GM12878 (cell line): ENCODE results near the gene PLA2G2E. TPM values are rescaled to one million over a fixed set of nuclear protein-coding genes. Genes with fewer than 3 reads are reported as not detected.

Experiments used
- ATAC-seq: fragments of 200-7000 bp; cut with Tn5 transposase; 3 replicates; pipeline ENCODE4 v1.9.1; 2020; ENCODE audit warnings: mild to moderate bottlenecking, moderate library complexity
- BruUV-seq: library from RNA; stranded (reverse); fragments of 400-500 nt; replicated peaks from 2 replicates; lab custom pipeline; 2021; lab: Mats Ljungman, UMichigan
- CTCF ChIA-PET: fragments of 300-600 bp; sonication (Branson Sonifier 250); formaldehyde crosslinking; extraction: SDS; loops from one replicate; lab custom pipeline; 2021; ENCODE audit warnings: inconsistent platforms; lab: Yijun Ruan, JAX
- POLR2A ChIA-PET: fragments of 350-600 bp; formaldehyde crosslinking; extraction: SDS; loops from one replicate; lab custom pipeline; 2021; ENCODE audit warnings: inconsistent platforms; lab: Charles Lee
- RAD21 ChIA-PET: fragments of 300-600 bp; sonication (Branson Sonifier 250); formaldehyde crosslinking; loops from one replicate; lab custom pipeline; 2023; ENCODE audit warnings: antibody characterized with exemption; ENCODE audit not compliant: unreplicated experiment; lab: Charles Lee
- SMC1A ChIA-PET: fragments of 300-600 bp; sonication (Branson Sonifier 250); formaldehyde crosslinking; loops from one replicate; lab custom pipeline; 2023; ENCODE audit not compliant: unreplicated experiment, uncharacterized antibody; lab: Charles Lee
- DNase-seq: peaks from one replicate; pipeline ENCODE4 v3.0.0-alpha.2; 2011; ENCODE audit warnings: low read depth, low spot score
- FAIRE-seq: peaks from 3 replicates; lab custom pipeline; 2011; peaks lifted over from hg19 to GRCh38; lab: Jason Lieb, UNC
- H2AFZ ChIP-seq: 2 replicates; pipeline ENCODE4 v1.6.0; 2011; ENCODE audit warnings: low read depth, low read length, control low read depth; ENCODE audit not compliant: control insufficient read depth
- H3K27ac ChIP-seq: 2 replicates; pipeline ENCODE4 v1.5.1; 2011; ENCODE audit warnings: control low read depth; ENCODE audit not compliant: control insufficient read depth, insufficient read depth
- H3K27me3 ChIP-seq, 2 experiments: replicated peaks in 1 of 2; 2 replicates each; pipeline versions ENCODE4 v1.6.0 to v1.6.1; 2011; ENCODE audit warnings: low read length in 1 of 2; ENCODE audit not compliant: control insufficient read depth in 2 of 2, insufficient read depth in 2 of 2
- H3K36me3 ChIP-seq, 2 experiments: 2 replicates each; pipeline ENCODE4 v1.5.1; 2011; ENCODE audit warnings: low read length in 1 of 2; ENCODE audit not compliant: control insufficient read depth in 2 of 2, insufficient read depth in 2 of 2
- H3K4me1 ChIP-seq: 2 replicates; pipeline ENCODE4 v1.6.1; 2011; ENCODE audit warnings: mild to moderate bottlenecking, low read length, moderate library complexity, mixed read lengths; ENCODE audit not compliant: control insufficient read depth, insufficient read depth
- H3K4me2 ChIP-seq: 2 replicates; pipeline ENCODE4 v1.6.0; 2011; ENCODE audit warnings: control low read depth; ENCODE audit not compliant: control insufficient read depth, insufficient read depth
- H3K4me3 ChIP-seq: fragments of 200-600 bp; sonication (generic); 2 replicates; pipeline ENCODE4 v1.5.1; 2016
- H3K79me2 ChIP-seq: 2 replicates; pipeline ENCODE4 v1.6.0; 2011; ENCODE audit warnings: low read length; ENCODE audit not compliant: control insufficient read depth, insufficient read depth
- H3K9ac ChIP-seq: 2 replicates; pipeline ENCODE4 v1.8.0; 2011; ENCODE audit warnings: low read length, control low read depth, mixed read lengths; ENCODE audit not compliant: control insufficient read depth, insufficient read depth
- H3K9me3 ChIP-seq: replicated peaks from 3 replicates; pipeline ENCODE4 v1.5.1; 2011; ENCODE audit warnings: mild to moderate bottlenecking, low read length; ENCODE audit not compliant: control insufficient read depth, insufficient read depth
- H4K20me1 ChIP-seq: 2 replicates; pipeline ENCODE4 v1.6.0; 2011; ENCODE audit not compliant: control insufficient read depth, insufficient read depth
- BACH1 ChIP-seq: fragments of 450-650 bp; IDR thresholded peaks from 2 replicates; pipeline ENCODE4 v1.6.1; 2017; ENCODE audit warnings: mild to moderate bottlenecking, borderline replicate concordance
- EP300 ChIP-seq, 2 experiments: fragments of 150-350 bp in 1 of 2; IDR thresholded peaks; 2 replicates each; pipeline ENCODE4 v1.6.1; 2011 to 2012; ENCODE audit warnings: low read depth in 2 of 2, low read length in 2 of 2, borderline replicate concordance in 1 of 2, improper control_type of control experiment in 1 of 2, inconsistent platforms in 1 of 2; ENCODE audit not compliant: control insufficient read depth in 1 of 2
- JUNB ChIP-seq: IDR thresholded peaks from 2 replicates; pipeline ENCODE4 v1.6.1; 2016; ENCODE audit warnings: antibody characterized with exemption, mild to moderate bottlenecking
- MEF2A ChIP-seq: IDR thresholded peaks from 2 replicates; pipeline ENCODE4 v1.6.1; 2011; ENCODE audit warnings: low read depth, mild to moderate bottlenecking, low read length, moderate library complexity; ENCODE audit not compliant: insufficient read depth
- MTA2 ChIP-seq: fragments of 450-650 bp; IDR thresholded peaks from 2 replicates; pipeline ENCODE4 v1.6.1; 2016; ENCODE audit warnings: low read depth, mild to moderate bottlenecking, moderate library complexity
- NR2C1 ChIP-seq: fragments of 450-650 bp; IDR thresholded peaks from 2 replicates; pipeline ENCODE4 v1.6.1; 2017; ENCODE audit warnings: antibody characterized with exemption, mild to moderate bottlenecking, moderate library complexity
- NRF1 ChIP-seq: conservative IDR thresholded peaks from 2 replicates; pipeline ENCODE4 v1.6.1; 2011; ENCODE audit warnings: mild to moderate bottlenecking, low read depth, low read length, improper control_type of control experiment
- POU2F2 ChIP-seq: IDR thresholded peaks from 3 replicates; pipeline ENCODE4 v1.6.1; 2011; ENCODE audit warnings: low read depth, mild to moderate bottlenecking, low read length, borderline replicate concordance
- RBBP5 ChIP-seq: fragments of 200-600 bp; sonication (generic); conservative IDR thresholded peaks from 2 replicates; pipeline ENCODE4 v1.6.1; 2016
- RFX5 ChIP-seq: IDR thresholded peaks from 2 replicates; pipeline ENCODE4 v1.6.1; 2011; ENCODE audit warnings: low read depth, low read length, improper control_type of control experiment
- SIX5 ChIP-seq: IDR thresholded peaks from 2 replicates; pipeline ENCODE4 v1.6.1; 2011; ENCODE audit warnings: mild to moderate bottlenecking, low read depth, low read length, moderate library complexity; ENCODE audit not compliant: severe bottlenecking
- TCF3 ChIP-seq: IDR thresholded peaks from 2 replicates; pipeline ENCODE4 v1.6.1; 2012; ENCODE audit warnings: low read depth, mild to moderate bottlenecking, low read length, borderline replicate concordance; ENCODE audit not compliant: insufficient read depth
- WRNIP1 ChIP-seq: IDR thresholded peaks from 2 replicates; pipeline ENCODE4 v1.6.1; 2011; ENCODE audit warnings: low read depth, low read length, improper control_type of control experiment, borderline replicate concordance
- ZNF274 ChIP-seq: IDR thresholded peaks from one replicate; pipeline ENCODE4 v1.8.0; 2011; ENCODE audit not compliant: insufficient read length, insufficient read depth
- ZSCAN29 ChIP-seq: fragments of 450-650 bp; IDR thresholded peaks from 2 replicates; pipeline ENCODE4 v1.6.1; 2017; ENCODE audit warnings: mild to moderate bottlenecking, moderate library complexity
- ZZZ3 ChIP-seq: IDR thresholded peaks from 2 replicates; pipeline ENCODE4 v1.6.1; 2011; ENCODE audit warnings: low read depth; ENCODE audit not compliant: control insufficient read depth, insufficient read length
- WGBS: methylation state at CpG from one replicate; pipeline ENCODE4 v1.1.6; 2016; ENCODE audit warnings: low lambda C conversion rate; ENCODE audit not compliant: insufficient replicate concordance, insufficient coverage; ENCODE audit errors: missing lambda C conversion rate; 5-methylcytosine and 5-hydroxymethylcytosine counted together
- in situ Hi-C: fragments of 300-500 bp; cut with MboI; formaldehyde crosslinking; loops from 9 replicates; pipeline ENCODE4 v1.14.3; 2018; ENCODE audit warnings: mixed read lengths
- intact Hi-C: fragments of 100-400 bp; cut with micrococcal nuclease; formaldehyde crosslinking; loops from one replicate; pipeline ENCODE4 v1.14.2; 2022; ENCODE audit not compliant: unreplicated experiment
- polyA plus RNA-seq, 11 experiments: library from polyadenylated mRNA; depleted of rRNA in 4 of 11; unstranded in 6 of 11; stranded (reverse) in 5 of 11; fragments of >200 nt; fragmentation: Nextera tagmentation in 4 of 11; fragmentation: Illumina TruSeq in 1 of 11; extraction: Ambion mirVana in 4 of 11; extraction: Trizol in 1 of 11; gene quantifications; 1 replicate in 1 of 11; 2 replicates in 10 of 11; pipeline versions ENCODE4 v1.2.1 to v1.2.3, GENCODE V29; 2011 to 2016; ENCODE audit warnings: inconsistent platforms in 2 of 11, missing spikeins in 2 of 11, low read depth in 1 of 11
- total RNA-seq, 4 experiments: library from RNA; depleted of rRNA in 3 of 4; stranded (reverse); fragments of >200 nt in 3 of 4; fragmentation: Illumina TruSeq in 1 of 4; extraction: Trizol in 1 of 4; gene quantifications; 2 replicates each; pipeline versions ENCODE4 v1.2.1 to v1.2.3, GENCODE V29; 2013 to 2021
- TF ChIP-seq, protein P1 (sequence below): fragments of 450-650 bp; IDR thresholded peaks from 2 replicates; pipeline ENCODE4 v1.6.1; 2014; ENCODE audit warnings: mild to moderate bottlenecking
- TF ChIP-seq, protein P2 (sequence below): fragments of 450-650 bp; IDR thresholded peaks from 2 replicates; pipeline ENCODE4 v1.6.1; 2017; ENCODE audit warnings: borderline replicate concordance
- TF ChIP-seq, protein P3 (sequence below): IDR thresholded peaks from 2 replicates; pipeline ENCODE4 v1.6.1; 2011; ENCODE audit warnings: mild to moderate bottlenecking, low read depth, low read length, moderate library complexity; ENCODE audit not compliant: insufficient replicate concordance

Gene PLA2G2E
- total and polyA plus RNA-seq, 10 of the 15 experiments (the other 5 are each of a cell fraction or from before 2014, with no cell fraction given): not detected

DNA sequence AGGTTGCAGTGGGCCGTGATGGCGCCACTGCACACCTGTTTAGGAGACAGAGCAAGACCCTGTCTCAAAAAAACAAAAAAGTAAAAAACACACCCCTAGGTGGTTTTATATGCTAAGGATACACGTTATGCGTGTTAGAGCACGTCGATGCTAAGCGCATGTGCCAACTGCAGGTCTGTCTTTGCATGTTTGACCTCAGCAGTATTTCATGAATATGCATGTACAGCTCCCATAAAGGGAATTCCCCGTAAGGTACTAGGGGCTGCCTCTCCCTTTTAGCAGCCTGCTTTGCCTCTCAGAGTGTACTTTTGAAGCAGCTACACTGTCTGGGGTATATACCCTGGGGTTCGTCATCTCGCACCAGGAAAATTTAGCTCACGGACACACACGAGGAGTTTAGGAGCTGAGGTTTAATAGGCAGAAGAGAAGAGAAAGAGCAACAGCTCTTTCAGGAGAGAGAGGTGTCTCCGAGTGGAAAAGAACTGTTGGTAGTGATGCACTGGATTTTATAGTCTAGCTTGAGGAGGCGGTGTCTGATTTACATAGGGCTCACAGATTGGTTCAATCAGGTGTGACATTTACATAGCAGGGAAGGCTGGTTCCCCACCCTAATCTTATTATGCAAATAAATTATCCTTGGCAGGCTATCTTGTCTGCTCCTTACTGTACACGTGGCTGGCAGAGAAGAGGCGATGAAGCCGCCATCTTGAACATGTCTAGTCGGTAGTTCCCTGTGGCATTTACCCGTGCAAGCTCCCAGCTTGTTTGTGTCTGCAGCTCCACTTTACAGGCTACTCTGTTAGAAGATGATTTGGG lies 45.4 kb downstream of the PLA2G2E start (continued):
- TF ChIP-seq, protein P1, sequence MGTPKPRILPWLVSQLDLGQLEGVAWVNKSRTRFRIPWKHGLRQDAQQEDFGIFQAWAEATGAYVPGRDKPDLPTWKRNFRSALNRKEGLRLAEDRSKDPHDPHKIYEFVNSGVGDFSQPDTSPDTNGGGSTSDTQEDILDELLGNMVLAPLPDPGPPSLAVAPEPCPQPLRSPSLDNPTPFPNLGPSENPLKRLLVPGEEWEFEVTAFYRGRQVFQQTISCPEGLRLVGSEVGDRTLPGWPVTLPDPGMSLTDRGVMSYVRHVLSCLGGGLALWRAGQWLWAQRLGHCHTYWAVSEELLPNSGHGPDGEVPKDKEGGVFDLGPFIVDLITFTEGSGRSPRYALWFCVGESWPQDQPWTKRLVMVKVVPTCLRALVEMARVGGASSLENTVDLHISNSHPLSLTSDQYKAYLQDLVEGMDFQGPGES: no peak
- no peak for TF ChIP-seq NR2C1
- TF ChIP-seq, all 136 proteins: peak for 0

DNA sequence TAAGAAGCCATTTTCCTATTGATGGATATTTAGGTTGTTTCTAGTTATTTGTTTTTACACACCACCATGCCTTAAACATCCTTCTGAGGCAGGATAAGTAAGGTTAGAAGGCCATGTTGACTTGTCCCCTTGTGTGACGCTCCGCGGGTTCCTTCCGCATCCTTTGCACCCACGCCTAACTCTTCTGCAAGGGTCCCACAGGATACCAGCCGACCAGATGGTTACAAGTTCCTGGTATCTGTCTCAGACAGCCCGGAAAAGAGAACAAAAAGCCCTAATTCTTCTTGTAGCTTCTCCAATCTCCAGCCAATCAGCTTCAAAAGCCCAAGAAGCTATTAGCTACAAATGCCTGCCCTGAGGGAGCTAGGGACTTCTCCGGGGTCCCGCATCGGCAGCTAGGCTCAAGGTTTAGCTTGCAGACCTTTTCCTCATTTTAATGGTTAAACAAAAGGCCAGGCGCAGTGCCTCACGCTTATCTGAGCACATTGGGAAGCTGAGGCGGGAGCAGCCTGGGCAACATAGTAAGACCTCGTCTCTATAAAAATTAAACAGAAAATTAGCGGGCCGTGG lies 46.2 kb downstream of the PLA2G2E start:
- no peak overlapping the region for H2AFZ ChIP-seq
- intact Hi-C loops (no loop called here), in situ Hi-C loops (no loop called here)
- FAIRE-seq (no peak), ATAC-seq (no peak), DNase-seq (no peak)
- H3K27ac ChIP-seq: no peak overlapping the region
- TF ChIP-seq TCF3: no peak
- no peak for TF ChIP-seq JUNB
- no peak for TF ChIP-seq SIX5
- no peak for TF ChIP-seq ZSCAN29
- TF ChIP-seq POU2F2: no peak
- no peak for TF ChIP-seq RFX5
- TF ChIP-seq, protein P2, sequence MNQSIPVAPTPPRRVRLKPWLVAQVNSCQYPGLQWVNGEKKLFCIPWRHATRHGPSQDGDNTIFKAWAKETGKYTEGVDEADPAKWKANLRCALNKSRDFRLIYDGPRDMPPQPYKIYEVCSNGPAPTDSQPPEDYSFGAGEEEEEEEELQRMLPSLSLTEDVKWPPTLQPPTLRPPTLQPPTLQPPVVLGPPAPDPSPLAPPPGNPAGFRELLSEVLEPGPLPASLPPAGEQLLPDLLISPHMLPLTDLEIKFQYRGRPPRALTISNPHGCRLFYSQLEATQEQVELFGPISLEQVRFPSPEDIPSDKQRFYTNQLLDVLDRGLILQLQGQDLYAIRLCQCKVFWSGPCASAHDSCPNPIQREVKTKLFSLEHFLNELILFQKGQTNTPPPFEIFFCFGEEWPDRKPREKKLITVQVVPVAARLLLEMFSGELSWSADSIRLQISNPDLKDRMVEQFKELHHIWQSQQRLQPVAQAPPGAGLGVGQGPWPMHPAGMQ: no peak
- no peak for TF ChIP-seq ZNF274
- no peak for TF ChIP-seq NRF1
- TF ChIP-seq MEF2A: no peak
- TF ChIP-seq, protein P3, sequence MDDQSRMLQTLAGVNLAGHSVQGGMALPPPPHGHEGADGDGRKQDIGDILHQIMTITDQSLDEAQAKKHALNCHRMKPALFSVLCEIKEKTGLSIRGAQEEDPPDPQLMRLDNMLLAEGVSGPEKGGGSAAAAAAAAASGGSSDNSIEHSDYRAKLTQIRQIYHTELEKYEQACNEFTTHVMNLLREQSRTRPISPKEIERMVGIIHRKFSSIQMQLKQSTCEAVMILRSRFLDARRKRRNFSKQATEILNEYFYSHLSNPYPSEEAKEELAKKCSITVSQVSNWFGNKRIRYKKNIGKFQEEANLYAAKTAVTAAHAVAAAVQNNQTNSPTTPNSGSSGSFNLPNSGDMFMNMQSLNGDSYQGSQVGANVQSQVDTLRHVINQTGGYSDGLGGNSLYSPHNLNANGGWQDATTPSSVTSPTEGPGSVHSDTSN: no peak
- no peak for TF ChIP-seq MTA2
- TF ChIP-seq WRNIP1: no peak
- no peak for TF ChIP-seq BACH1
- TF ChIP-seq RBBP5: no peak
- no peak for TF ChIP-seq ZZZ3
- no peak for TF ChIP-seq EP300 (IDR thresholded peaks at IDR 0.05; ENCODE audit: borderline replicate concordance in 1 of 2, control insufficient read depth in 1 of 2, low read depth in 2 of 2, low read length in 2 of 2)
- no peaks in the 10 kb centered on the region for H3K9me3 ChIP-seq
- SMC1A ChIA-PET: interaction anchor here (0.6 to 1.2 kb wide), 2 partner anchors 21 to 216 kb away, joined by 3 read pairs; no protein-coding TSS in a partner anchor
- no peak overlapping the region for H3K9ac ChIP-seq
- CTCF ChIA-PET: no interaction called here
- H3K36me3 ChIP-seq: no peaks in the 10 kb centered on the region
- no peaks in the 10 kb centered on the region for H3K4me1 ChIP-seq
- no TSS peak for BruUV-seq
- no peaks in the 10 kb centered on the region; a peak in 1 of 4 replicates for H3K27me3 ChIP-seq
- peaks cover under 1% of the 10 kb centered on the region; the same call in 1 of the 2 replicates for H3K79me2 ChIP-seq
- 71% methylated on average over 16 of the region's 16 CpGs for WGBS
- no peaks in the 10 kb centered on the region for H4K20me1 ChIP-seq
- POLR2A ChIA-PET: no interaction called here
- H3K4me3 ChIP-seq: no peak overlapping the region
- RAD21 ChIA-PET: interaction anchor here (1.1 to 1.6 kb wide), 2 partner anchors 35 to 161 kb away, joined by 3 to 4 read pairs; no protein-coding TSS in a partner anchor
- no peak overlapping the region for H3K4me2 ChIP-seq
